ENCODE measurements around the gene CENPW.

- TF ChIP-seq POLR2AphosphoS5 (IDR thresholded peaks at IDR 0.05) (no peak), CTCF (IDR thresholded peaks at IDR 0.05) (no peak), EP300 (IDR thresholded peaks at IDR 0.05) (no peak), POLR2A (IDR thresholded peaks at IDR 0.05) (no peak)
These were observed 4.3 kb downstream of the CENPW start for GRCh38 chr6:126344181-126344580.

All from stomach (tissue), 4 donors.